HG02798 (cell line): ENCODE measurements around the gene GHR.
A peak's percentile ranks its signal among the peaks of the same experiment; 100 is the strongest.

ENCODE experiments used
- ATAC-seq: cut with Tn5 transposase; IDR thresholded peaks from one replicate; pipeline ENCODE4 v1.9.1; 2021; ENCODE audit warnings: mild to moderate bottlenecking; ENCODE audit not compliant: unreplicated experiment, poor library complexity

The GHR gene

DNA sequence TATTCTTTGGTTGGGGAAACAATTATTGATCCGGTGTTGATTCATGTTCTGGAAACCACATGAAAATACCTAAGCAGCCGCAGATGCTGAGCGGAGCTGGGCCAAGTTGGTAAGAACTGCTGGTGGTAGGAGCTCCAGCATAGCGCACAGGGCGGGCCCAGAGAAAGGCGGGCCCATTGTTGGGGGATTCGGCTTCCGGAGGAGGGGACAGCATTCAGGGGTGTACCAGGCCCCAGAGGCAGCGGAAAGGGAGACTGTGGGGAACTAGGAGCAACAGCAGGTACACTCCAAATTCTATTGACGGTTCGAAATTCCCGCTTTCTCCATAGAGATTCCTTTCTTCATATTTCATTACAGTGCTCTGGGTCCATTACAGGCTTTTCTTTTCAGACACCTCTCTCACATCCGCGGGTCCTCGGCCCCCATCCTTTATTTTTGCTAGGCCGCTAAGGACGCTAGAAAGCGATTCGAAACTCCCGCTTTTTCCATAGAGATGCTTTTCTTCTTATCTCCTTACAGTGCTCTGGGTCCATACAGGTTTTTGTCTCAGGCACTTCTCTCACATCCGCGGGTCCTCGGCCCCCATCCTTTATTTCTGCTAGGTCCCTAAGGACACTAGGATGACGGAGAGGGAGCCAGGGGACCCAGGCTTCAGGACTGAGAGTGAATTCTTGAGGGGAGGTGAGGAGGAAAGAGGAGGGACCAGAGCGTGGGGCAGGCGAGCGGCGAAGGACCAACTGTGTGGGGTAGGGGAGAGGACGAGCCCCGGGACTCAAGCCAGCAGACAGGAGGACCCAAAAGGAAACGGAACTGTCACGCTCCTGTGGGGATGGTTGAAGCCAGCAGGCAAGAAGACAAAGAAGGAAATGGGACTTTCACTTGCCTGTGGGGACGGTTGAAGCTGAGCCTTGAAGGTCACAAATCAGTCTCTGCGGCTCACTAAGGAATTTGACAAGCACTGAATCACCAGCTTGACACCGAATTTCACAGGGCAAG lies 333.7 kb downstream of the GHR start, which contains the start of gene CCDC152:
Gene CCDC152 (plus strand): TSS at position 213 of the 996 bp plus-strand sequence. CDS start 2,304 bp downstream, outside the sequence.
- ATAC-seq, result peak; percentile 96

DNA sequence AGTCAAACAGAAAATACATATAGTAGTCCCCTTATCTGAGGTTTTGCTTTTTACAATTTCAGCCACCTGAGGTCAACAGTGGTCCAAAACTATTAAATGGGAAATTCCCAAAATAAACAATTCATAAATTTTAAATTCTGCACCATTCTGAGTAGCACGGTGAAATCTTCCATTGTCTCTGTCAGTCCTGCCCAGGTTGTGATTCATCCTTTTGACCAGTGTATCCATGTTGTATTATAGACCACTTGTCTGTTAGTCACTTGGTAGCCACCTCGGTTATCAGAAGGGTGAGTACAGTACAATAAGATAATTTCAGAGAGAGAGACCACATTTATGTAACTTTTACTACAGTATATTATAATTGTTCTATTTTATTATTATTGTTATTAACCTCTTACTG lies 336.2 kb downstream of the GHR start:
- no peak for ATAC-seq

DNA sequence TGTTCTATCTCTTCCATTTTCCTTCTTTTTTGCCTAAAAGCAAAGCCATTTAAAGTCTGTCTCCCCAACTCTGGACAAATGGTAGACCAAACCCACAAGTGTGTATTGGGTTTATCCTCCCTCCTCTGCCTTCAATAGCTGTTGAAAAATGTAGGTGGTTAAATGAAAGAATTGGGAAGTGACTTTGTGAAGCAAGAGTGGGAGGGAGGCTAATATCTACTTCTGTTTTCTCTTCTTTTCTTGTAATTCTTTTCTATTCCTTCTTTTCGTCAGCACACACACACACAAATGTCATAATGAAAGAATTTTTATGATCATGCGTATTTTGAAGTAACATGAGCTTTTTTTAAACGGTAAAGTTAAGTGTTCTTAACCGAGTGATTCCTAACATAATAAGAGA lies 337.2 kb downstream of the GHR start:
- no peak for ATAC-seq

DNA sequence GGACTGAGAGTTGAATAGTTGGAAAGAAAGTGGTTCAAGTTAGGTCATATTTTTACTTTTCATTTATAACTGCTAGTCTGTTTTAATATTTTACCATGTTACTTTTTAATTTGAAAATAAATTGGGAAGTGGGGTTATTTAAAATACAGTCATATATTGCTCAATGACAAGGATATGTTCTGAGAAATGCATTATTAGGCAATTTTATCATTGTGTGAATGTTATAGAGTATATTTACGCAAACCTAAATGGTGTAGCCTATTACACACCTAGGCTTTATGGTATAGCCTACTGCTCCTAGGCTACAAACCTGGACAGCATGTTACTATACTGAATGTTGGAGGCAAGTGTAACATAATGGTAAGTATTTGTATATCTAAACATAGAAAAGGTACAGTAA lies 338.6 kb downstream of the GHR start:
- ATAC-seq, result no peak

DNA sequence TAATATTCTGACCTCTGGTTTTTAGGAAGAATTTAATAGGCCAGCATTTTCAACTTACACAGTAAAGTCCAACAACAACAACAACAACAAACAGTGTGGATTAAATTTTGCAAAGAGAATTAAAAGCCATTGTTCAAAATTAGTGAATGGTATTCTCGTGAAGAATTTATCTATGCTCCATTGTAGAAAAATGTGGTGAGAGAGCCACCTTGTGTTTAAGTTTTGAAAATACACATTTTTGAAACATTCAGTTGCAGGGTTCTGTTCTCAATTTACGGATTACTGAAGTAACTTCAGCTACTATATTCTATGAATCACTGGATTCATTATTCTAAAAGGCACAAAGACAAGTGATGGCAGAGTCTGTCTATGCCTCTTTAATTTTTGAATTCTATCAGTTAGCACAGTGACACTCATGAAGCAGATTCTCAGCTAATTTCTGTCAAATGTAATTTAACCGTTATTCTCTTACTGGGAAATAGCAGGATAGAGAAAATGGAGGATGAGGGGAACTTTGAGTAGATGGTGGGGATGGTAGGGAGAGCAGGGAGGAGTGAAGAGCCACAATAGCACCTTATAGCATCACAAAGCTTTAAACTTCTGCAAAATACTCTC lies 344.4 kb downstream of the GHR start:
- peak; percentile 62 for ATAC-seq

DNA sequence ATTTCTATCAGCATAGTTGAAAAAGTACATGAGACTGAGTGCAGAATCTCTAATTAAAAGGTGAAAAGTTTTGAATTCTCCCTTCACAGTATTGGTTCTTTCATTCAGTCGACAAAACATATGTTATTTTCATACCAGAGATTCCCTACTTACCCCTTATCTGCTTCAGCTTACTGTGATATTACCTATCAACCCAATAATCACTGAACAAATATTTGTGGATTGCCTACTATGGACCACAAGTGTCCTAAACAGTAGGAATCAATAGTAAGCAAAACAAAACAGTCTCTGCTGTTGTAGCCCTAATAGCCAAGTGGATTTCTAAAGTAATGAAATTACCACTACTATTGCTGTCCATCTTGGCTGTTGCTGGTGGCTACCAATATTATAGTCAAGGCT lies 344.9 kb downstream of the GHR start:
- no peak for ATAC-seq

DNA sequence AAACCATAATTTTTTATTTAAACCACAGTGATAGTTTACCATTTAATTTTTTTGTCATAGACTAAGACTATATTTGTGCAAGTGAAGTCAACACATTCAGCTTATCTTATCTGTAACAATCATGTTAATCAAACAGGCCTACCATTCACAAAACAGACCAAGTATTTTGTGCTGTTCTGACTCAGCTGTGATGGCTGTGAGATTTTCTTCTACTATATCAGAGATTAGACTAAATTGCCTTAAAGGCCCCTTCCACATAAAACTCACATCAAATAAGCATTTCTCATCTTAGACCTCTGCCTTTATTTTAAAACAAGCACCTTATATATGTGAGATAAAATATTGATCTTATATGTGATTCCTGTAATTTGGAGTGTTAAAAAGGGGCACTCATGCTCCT lies 346.8 kb downstream of the GHR start:
- no peak for ATAC-seq
